Motor neuron (in vitro differentiated cells): ENCODE results near the gene VAV3. TPM values are rescaled to one million over a fixed set of nuclear protein-coding genes. Genes with fewer than 3 reads are reported as not detected.

Experiments used
- ATAC-seq, 8 experiments: fragments of 200-7000 bp; cut with Tn5 transposase; replicated peaks in 6 of 8; 2 replicates each; pipeline ENCODE4 v1.8.0; 2021; ENCODE audit warnings: mild to moderate bottlenecking in 8 of 8, moderate library complexity in 8 of 8
- H3K27ac ChIP-seq, 2 donors: fragments of 250-450 bp; sonication (Bioruptor Pico); 2 replicates each; pipeline ENCODE4 v1.9.0; 2021; ENCODE audit warnings: antibody characterized with exemption in 2 of 2, mild to moderate bottlenecking in 2 of 2, moderate library complexity in 1 of 2
- H3K4me1 ChIP-seq, 2 donors: fragments of 250-450 bp; sonication (Bioruptor Pico); replicated peaks in 1 of 2; 2 replicates each; pipeline ENCODE4 v1.6.1; 2021; ENCODE audit warnings: antibody characterized with exemption in 2 of 2, mild to moderate bottlenecking in 2 of 2, moderate library complexity in 1 of 2
- H3K4me3 ChIP-seq, 5 donors: fragments of 250-450 bp; sonication (Bioruptor Pico); 2 replicates each; pipeline ENCODE4 v1.9.0; 2021; ENCODE audit warnings: antibody characterized with exemption in 5 of 5, mild to moderate bottlenecking in 5 of 5, moderate library complexity in 4 of 5
- WGBS, 10 experiments: fragments of 450-650 bp; shearing (Covaris generic); methylation state at CpG; one replicate each; pipeline ENCODE4 v1.0.0; 2022; 5-methylcytosine and 5-hydroxymethylcytosine counted together
- in situ Hi-C, 9 experiments: fragments of 400-800 bp; cut with MboI; loops; one replicate each; pipeline ENCODE4 v1.15.0; 2021; ENCODE audit warnings: low sequenced_read_pairs in 9 of 9, low pct_unique_long_range_greater_than_20kb in 2 of 9; ENCODE audit not compliant: unreplicated experiment in 9 of 9
- total RNA-seq, 8 experiments: library from RNA; unstranded; fragments of 300-600 nt; gene quantifications; 2 replicates each; pipeline versions ENCODE4 v1.2.3 to v1.2.4, GENCODE V29; 2022

The VAV3 gene
- total RNA-seq, 8 experiments from 2014 or later, result 0.09 to 34.3 (median 10.3) TPM

- H3K27ac ChIP-seq, result no peak overlapping the region
- in situ Hi-C loops, result no loop called here
- no peaks in the 10 kb centered on the region for H3K4me1 ChIP-seq
- 67 to 100% (median 93%) methylated on average over 1 to 3 of the region's 3 CpGs; no CpG with 5 or more reads in 1 of the 10 experiments for WGBS, 10 experiments
- H3K4me3 ChIP-seq, result no peak overlapping the region
- peak in 1 of 8 experiments; percentile 54 for ATAC-seq
Measured at GRCh38 chr1:107559881-107560280, 405.1 kb downstream of the VAV3 start.

DNA sequence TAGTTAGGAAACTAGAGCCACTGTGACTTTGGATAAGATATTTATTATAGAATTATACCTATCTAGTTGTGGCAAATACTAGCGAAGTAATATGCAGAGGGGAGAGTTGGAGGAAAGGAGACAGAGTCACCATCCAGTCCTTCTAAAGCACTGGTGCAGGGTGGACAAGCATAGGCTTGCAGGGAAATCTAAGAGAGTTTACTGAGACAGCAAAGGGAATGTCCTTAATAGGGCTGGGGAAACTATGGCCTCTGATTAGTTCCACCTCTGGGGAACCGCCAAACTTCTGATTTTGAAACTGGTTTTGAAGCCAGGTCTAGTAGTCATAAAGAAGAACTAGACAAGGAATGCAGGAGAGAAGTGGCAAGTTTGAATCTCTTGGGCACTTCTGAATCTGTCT is 407.9 kb downstream of the VAV3 start:
- no peaks in the 10 kb centered on the region for H3K4me1 ChIP-seq
- H3K27ac ChIP-seq, result no peak overlapping the region
- WGBS, 10 experiments, result 52 to 100% (median 90%) methylated on average over 1 to 2 of the region's 2 CpGs; no CpG with 5 or more reads in 2 of the 10 experiments
- ATAC-seq, result no peak
- H3K4me3 ChIP-seq, result no peak overlapping the region
- in situ Hi-C loops, result no loop called here

GRCh38 chr1:107555578-107555977 is 409.4 kb downstream of the VAV3 start:
- ATAC-seq, result no peak
- in situ Hi-C loops, result no loop called here

GRCh38 chr1:107552781-107553180 is 412.2 kb downstream of the VAV3 start:
- 60 to 88% (median 78%) methylated on average over 1 of the region's 1 CpG; no CpG with 5 or more reads in 5 of the 10 experiments for WGBS, 10 experiments
- Histone ChIP-seq H3K27ac (no peak overlapping the region), H3K4me1 (no peaks in the 10 kb centered on the region), H3K4me3 (no peak overlapping the region)
- in situ Hi-C loops, result no loop called here
- no peak for ATAC-seq

More at GRCh38 chr1:107555578-107555977, 409.4 kb downstream of the VAV3 start:
- Histone ChIP-seq H3K27ac (no peak overlapping the region), H3K4me1 (no peaks in the 10 kb centered on the region), H3K4me3 (no peak overlapping the region)

GRCh38 chr1:107551456-107551855 is 413.5 kb downstream of the VAV3 start:
- no peak overlapping the region for H3K27ac ChIP-seq
- 17 to 100% (median 77%) methylated on average over 1 of the region's 1 CpG; no CpG with 5 or more reads in 4 of the 10 experiments for WGBS, 10 experiments
- no peaks in the 10 kb centered on the region for H3K4me1 ChIP-seq
- in situ Hi-C loops, result no loop called here
- peak in 2 of 8 experiments; percentile 21 to 28 for ATAC-seq
- H3K4me3 ChIP-seq, result no peak overlapping the region

DNA sequence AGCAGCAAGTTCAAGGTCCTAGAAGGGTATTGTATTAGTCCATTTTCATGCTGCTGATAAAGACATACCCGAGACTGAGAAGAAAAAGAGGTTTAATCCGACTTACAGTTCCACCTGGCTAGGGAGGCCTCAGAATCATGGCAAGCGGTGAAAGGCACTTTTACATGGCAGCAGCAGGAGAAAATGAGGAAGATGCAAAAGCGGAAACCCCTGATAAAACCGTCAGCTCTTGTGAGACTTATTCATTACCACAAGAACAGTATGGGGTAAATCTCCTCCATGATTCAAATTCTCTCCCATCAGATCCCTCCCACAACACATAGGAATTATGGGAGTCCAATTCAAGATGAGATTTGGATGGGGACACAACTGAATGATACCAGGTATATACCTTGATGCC is 414.6 kb downstream of the VAV3 start:
- in situ Hi-C loops, result no loop called here
- no peak overlapping the region for H3K27ac ChIP-seq
- no peaks in the 10 kb centered on the region for H3K4me1 ChIP-seq
- no peak for ATAC-seq
- no peak overlapping the region for H3K4me3 ChIP-seq
- WGBS, 10 experiments, result 67 to 98% (median 92%) methylated on average over 1 to 5 of the region's 5 CpGs

DNA sequence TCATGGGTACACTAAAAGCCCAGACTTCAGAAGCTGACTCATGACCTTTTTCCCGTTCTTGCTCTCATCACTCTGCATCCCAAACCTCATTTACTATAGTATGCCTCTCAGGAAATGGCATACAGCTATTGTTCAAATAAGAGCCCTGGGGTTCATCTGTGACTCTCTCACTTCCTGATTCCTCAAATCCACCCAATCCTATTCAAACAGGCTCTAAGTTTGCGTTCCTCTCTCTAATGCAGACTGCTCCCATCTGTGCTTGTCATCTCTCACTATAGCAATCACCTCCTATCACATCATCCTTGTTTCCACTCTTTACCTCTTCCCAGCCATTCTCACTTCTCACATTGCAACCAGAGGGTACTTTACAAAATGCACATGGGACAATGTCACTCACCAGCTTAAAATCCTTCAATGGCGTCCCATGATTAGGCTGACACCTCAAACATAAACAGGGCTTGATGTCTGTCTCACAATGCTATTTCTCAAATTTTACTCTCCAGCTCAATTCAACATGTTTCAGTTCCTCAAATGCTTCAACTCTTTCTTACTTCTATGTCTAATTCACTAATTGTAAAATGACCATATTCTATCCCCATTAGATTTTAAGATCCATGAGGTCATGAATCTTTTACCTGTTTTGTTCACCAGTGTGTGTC is 415.7 kb downstream of the VAV3 start:
- Histone ChIP-seq H3K4me3 (no peak overlapping the region), H3K4me1 (no peaks in the 10 kb centered on the region), H3K27ac (no peak overlapping the region)
- 33 to 100% (median 77%) methylated on average over 1 to 3 of the region's 3 CpGs for WGBS, 10 experiments
- in situ Hi-C loops, result loop anchor here in 2 of 9 experiments (25.0 kb wide), 3 partner anchors 188 to 412 kb away; partner anchors contain the start of gene NTNG1 (in 1 of the 2)
- no peak for ATAC-seq

- H3K4me1 ChIP-seq, result no peaks in the 10 kb centered on the region
- no peak overlapping the region for H3K4me3 ChIP-seq
- in situ Hi-C loops, result loop anchor here in 2 of 9 experiments (25.0 kb wide), 3 partner anchors 189 to 411 kb away; partner anchors contain the start of gene NTNG1 (in 1 of the 2)
- ATAC-seq, result no peak
- WGBS, 10 experiments, result 68 to 100% (median 86%) methylated on average over 1 to 3 of the region's 3 CpGs
- no peak overlapping the region for H3K27ac ChIP-seq
Measured at GRCh38 chr1:107548276-107548675, 416.7 kb downstream of the VAV3 start.

DNA sequence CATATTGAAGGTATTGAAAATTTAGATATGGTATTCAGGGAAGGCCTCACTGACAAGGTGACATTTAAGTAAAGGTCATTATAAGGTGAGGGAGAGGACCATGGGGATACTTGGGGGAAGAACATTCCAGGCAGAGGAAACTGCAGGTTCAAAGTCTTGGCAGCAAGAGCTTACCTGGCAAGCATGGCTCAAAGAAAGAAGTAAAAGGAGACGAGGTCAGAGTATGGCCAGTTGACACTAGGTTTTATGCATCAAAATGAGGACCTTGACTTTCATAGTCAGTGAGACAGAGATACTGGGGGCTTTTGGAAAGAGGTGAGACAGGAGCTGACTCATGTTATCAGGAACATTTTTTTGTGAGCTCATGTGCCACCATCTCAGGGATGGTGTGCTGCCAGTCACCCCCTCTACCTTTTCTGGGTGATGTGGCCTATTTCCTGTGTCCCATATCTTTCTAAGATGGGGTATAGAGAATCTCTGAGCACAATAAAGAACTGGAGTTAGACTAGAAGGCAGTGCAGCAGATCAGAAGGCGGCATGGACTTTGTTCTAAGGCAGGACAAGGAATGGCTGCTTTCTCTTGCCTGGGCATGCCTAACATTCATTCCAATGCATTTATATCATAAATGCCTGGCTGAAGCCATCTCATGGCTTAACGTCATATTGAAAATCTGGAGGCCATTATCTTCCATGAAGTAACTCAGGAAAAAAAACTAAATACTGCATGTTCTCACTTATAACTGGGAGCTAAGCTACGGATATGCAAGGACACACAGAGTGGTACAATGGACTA is 417.4 kb downstream of the VAV3 start:
- Histone ChIP-seq H3K4me1 (no peaks in the 10 kb centered on the region), H3K27ac (no peak overlapping the region), H3K4me3 (no peak overlapping the region)
- in situ Hi-C loops, result loop anchor here in 2 of 9 experiments (25.0 kb wide), 3 partner anchors 190 to 410 kb away; partner anchors contain the start of gene NTNG1 (in 1 of the 2)
- ATAC-seq, result no peak
- WGBS, 10 experiments, result 44 to 96% (median 83%) methylated on average over 1 to 4 of the region's 4 CpGs

DNA sequence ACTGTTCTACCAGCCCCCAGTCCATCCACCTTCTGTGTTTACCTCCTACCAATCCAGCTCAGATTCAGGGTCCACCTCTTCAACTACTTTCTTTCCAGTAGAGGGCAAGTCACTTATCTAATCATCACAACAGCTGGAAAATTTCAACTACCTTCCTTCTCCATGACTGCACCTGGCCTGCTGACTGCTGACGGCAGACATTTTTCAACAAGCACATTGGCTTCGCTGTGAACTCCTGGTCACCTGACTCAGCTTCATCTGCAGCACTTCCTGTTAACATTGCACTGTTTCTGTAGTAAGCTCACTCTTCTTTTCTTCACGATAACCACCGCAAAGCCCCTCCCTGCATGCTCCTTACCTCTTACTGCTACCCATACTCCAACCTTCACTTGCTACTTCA is 418.4 kb downstream of the VAV3 start:
- Histone ChIP-seq H3K27ac (no peak overlapping the region), H3K4me1 (peaks cover 0 to 2% of the 10 kb centered on the region in 2 donors), H3K4me3 (no peak overlapping the region)
- 85 to 100% (median 100%) methylated on average over 2 to 4 of the region's 4 CpGs; no CpG with 5 or more reads in 3 of the 10 experiments for WGBS, 10 experiments
- no peak for ATAC-seq
- in situ Hi-C loops, result loop anchor here in 2 of 9 experiments (25.0 kb wide), 3 partner anchors 191 to 409 kb away; partner anchors contain the start of gene NTNG1 (in 1 of the 2)

- 0 to 79% (median 51%) methylated on average over 2 to 4 of the region's 4 CpGs; no CpG with 5 or more reads in 1 of the 10 experiments for WGBS, 10 experiments
- no peak overlapping the region for H3K4me3 ChIP-seq
- ATAC-seq, result peak in 3 of 8 experiments; percentile 87 to 99 (median 91)
- peaks cover 0 to 6% of the 10 kb centered on the region in 2 donors for H3K4me1 ChIP-seq
- H3K27ac ChIP-seq, result no peak overlapping the region
- in situ Hi-C loops, result loop anchor here in 2 of 9 experiments (25.0 kb wide), 3 partner anchors 191 to 409 kb away; partner anchors contain the start of gene NTNG1 (in 1 of the 2)
Measured at GRCh38 chr1:107545879-107546278, 419.1 kb downstream of the VAV3 start.

DNA sequence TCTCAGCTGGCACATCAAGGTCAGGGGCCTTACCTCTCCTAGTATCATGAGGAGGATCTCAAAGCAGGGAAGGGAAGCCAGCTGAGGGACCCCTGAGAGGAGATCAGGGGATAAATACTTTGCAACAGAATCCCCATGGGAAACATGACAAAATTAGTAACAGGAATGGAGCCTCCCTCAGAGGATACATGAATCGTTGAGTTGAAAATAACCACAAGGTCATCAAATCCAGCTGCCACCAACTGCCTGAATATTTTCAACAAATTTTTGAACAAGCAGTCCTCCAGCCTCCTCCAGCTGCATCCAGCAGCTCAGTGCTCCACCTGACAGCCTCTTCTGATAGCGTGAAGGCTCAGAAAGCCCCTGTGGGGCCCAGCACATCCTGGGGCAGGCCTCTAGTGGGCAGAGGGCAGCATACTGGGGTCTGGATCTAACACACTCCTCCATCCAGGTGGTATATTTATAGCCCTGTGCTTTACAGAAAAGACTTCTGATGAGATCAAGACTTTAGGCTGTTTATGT is 419.9 kb downstream of the VAV3 start:
- Histone ChIP-seq H3K27ac (no peak overlapping the region), H3K4me1 (peaks cover 0 to 6% of the 10 kb centered on the region in 2 donors), H3K4me3 (no peak overlapping the region)
- in situ Hi-C loops, result loop anchor here in 2 of 9 experiments (25.0 kb wide), 3 partner anchors 192 to 408 kb away; partner anchors contain the start of gene NTNG1 (in 1 of the 2)
- 38 to 100% (median 84%) methylated on average over 1 to 2 of the region's 2 CpGs; no CpG with 5 or more reads in 4 of the 10 experiments for WGBS, 10 experiments
- ATAC-seq, result peak in 1 of 8 experiments; percentile 7
